Measurements from ENCODE around the gene TENM4. TPM values are rescaled to one million over a fixed set of nuclear protein-coding genes. Genes with fewer than 3 reads are reported as not detected.

Gene TENM4
- total RNA-seq, 1 donor from 2014 or later: 5.1 TPM

- Histone ChIP-seq H3K36me3 (no peaks in the 10 kb centered on the region), H3K27me3 (no peaks in the 10 kb centered on the region), H3F3A (ENCODE audit: low read depth) (no peaks in the 10 kb centered on the region), H3K4me3 (no peak overlapping the region), H4K20me1 (ENCODE audit: low read depth) (no peaks in the 10 kb centered on the region), H3K79me2 (ENCODE audit: low read depth) (no peaks in the 10 kb centered on the region), H3K4me2 (no peak overlapping the region), H3K9ac (no peak overlapping the region), H2AFZ (replicated peaks) (no peak overlapping the region), H3K9me3 (ENCODE audit: low read depth) (no peaks in the 10 kb centered on the region), H3K4me1 (peaks cover 19% of the 10 kb centered on the region), H3K27ac (no peak overlapping the region)
- no peak for DNase-seq (ENCODE audit: low spot score)
- H3K27me3 Mint-ChIP-seq (ENCODE audit: insufficient read depth, low read depth): peaks cover 5% of the 10 kb centered on the region
- H3K9me3 Mint-ChIP-seq: no peaks in the 10 kb centered on the region
- H3K4me3 Mint-ChIP-seq: no peak overlapping the region
- TF ChIP-seq EZH2 (IDR thresholded peaks at IDR 0.05): no peak
- no peak for TF ChIP-seq EZH2phosphoT487 (IDR thresholded peaks at IDR 0.05)
- TF ChIP-seq CTCF (IDR thresholded peaks at IDR 0.05): no peak
- peaks cover 16% of the 10 kb centered on the region for H3K4me1 Mint-ChIP-seq
- H3K27ac Mint-ChIP-seq: no peak overlapping the region
- H3K36me3 Mint-ChIP-seq: peaks cover 36% of the 10 kb centered on the region
These were observed 657.5 kb downstream of the TENM4 start for GRCh38 chr11:78783301-78783700.

GRCh38 chr11:78782725-78783124 is 658.1 kb downstream of the TENM4 start:
- Histone ChIP-seq H3K9ac (no peak overlapping the region), H3K4me2 (no peak overlapping the region), H3K79me2 (ENCODE audit: low read depth) (no peaks in the 10 kb centered on the region), H3K27ac (no peak overlapping the region), H3K9me3 (ENCODE audit: low read depth) (no peaks in the 10 kb centered on the region), H3K27me3 (no peaks in the 10 kb centered on the region), H2AFZ (replicated peaks) (no peak overlapping the region), H3K4me1 (peaks cover 19% of the 10 kb centered on the region), H3K4me3 (no peak overlapping the region), H3K36me3 (no peaks in the 10 kb centered on the region), H3F3A (ENCODE audit: low read depth) (no peaks in the 10 kb centered on the region), H4K20me1 (ENCODE audit: low read depth) (no peaks in the 10 kb centered on the region)
- Mint-ChIP-seq H3K36me3 (peaks cover 30% of the 10 kb centered on the region), H3K9me3 (no peaks in the 10 kb centered on the region), H3K4me3 (no peak overlapping the region), H3K27me3 (ENCODE audit: insufficient read depth, low read depth) (peaks cover 5% of the 10 kb centered on the region), H3K27ac (no peak overlapping the region), H3K4me1 (peaks cover 16% of the 10 kb centered on the region)
- TF ChIP-seq CTCF (IDR thresholded peaks at IDR 0.05): no peak
- no peak for TF ChIP-seq EZH2 (IDR thresholded peaks at IDR 0.05)
- no peak for TF ChIP-seq EZH2phosphoT487 (IDR thresholded peaks at IDR 0.05)
- DNase-seq (ENCODE audit: low spot score): no peak

- Histone ChIP-seq H3K9ac (no peak overlapping the region), H3F3A (ENCODE audit: low read depth) (no peaks in the 10 kb centered on the region), H3K9me3 (ENCODE audit: low read depth) (no peaks in the 10 kb centered on the region), H3K36me3 (no peaks in the 10 kb centered on the region), H3K4me2 (no peak overlapping the region), H3K27ac (no peak overlapping the region), H2AFZ (replicated peaks) (no peak overlapping the region), H3K79me2 (ENCODE audit: low read depth) (no peaks in the 10 kb centered on the region), H4K20me1 (ENCODE audit: low read depth) (no peaks in the 10 kb centered on the region), H3K4me3 (no peak overlapping the region), H3K4me1 (peaks cover 19% of the 10 kb centered on the region), H3K27me3 (no peaks in the 10 kb centered on the region)
- no peak overlapping the region for H3K27ac Mint-ChIP-seq
- TF ChIP-seq CTCF (IDR thresholded peaks at IDR 0.05) (no peak), EZH2phosphoT487 (IDR thresholded peaks at IDR 0.05) (no peak), EZH2 (IDR thresholded peaks at IDR 0.05) (no peak)
- peaks cover 30% of the 10 kb centered on the region for H3K36me3 Mint-ChIP-seq
- peaks cover 3% of the 10 kb centered on the region for H3K27me3 Mint-ChIP-seq (ENCODE audit: insufficient read depth, low read depth)
- peaks cover 15% of the 10 kb centered on the region for H3K4me1 Mint-ChIP-seq
- H3K4me3 Mint-ChIP-seq: no peak overlapping the region
- DNase-seq (ENCODE audit: low spot score): no peak
- H3K9me3 Mint-ChIP-seq: no peaks in the 10 kb centered on the region
These were observed 659.9 kb downstream of the TENM4 start for GRCh38 chr11:78780889-78781288.

Data from neural progenitor cell (in vitro differentiated cells).